NCI-H1105 treated with DMSO at 0.1 percent for 48 hours (cell line): ENCODE results near the gene SLC38A10.
"Not testable (repeated sequence)": the region's sequence is repeated elsewhere in the genome, so short reads cannot be mapped to it uniquely, and the experiment has no call there.

Source experiments
- DNase-seq: peaks from one replicate; lab custom pipeline; 2025; lab: John Stamatoyannopoulos, UW

SLC38A10 gene

DNA sequence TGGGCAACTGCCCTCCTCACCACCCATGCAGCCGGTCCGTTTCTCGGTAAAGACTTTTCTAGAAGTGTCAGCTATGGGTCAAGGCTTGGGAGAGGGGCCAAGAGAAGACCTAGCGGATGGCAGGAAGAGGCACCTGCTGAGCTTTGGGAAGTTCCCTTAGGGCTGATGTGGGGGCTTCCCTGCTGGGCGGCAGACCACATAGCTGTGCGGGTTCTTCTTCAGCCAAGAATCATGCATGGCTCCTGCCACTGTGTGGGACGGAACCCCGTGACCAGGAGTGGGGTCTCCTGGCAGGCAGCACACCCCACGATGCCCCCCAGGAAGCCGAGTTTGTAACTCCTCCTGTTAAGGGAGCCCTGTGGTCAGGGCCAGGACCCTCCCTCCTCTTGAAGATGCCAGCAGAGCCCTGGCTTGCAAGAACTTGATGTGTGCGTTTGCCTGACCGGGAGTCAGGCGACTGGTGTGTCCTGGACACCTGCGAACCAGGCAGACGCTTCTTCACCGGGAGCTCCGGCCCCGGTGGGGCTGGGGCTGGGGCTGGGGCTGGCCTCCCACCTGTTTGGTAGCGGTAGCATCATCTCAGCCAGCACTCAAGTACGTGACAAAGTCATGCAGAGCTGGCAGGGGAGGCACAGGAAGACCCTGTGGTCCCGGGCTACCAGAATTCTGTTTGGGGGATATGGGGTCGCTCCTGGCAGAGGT, 17.7 kb upstream of the SLC38A10 start:
- no peak for DNase-seq

DNA sequence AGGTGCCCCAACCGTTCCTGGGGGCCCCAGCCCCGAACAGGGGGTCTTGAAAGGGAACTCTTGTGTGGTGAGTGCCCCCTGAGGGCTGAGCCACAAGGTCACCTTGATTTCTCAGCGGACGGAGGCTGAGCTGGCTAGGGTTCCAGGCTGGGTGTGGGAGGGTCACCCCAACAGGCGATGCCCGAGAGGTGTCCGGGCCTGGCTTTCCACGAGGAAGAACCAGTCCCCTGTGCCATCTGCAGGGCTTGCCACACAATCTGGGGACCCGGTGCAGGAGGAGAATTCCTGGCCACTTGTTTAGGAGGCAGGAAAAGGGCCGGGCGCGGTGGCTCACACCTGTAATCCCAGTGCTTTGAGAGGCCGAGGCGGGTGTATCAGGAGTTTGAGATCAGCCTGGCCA, 16.8 kb upstream of the SLC38A10 start:
- no peak for DNase-seq

- no peak for DNase-seq
Measured at GRCh38 chr17:81310949-81311550, 15.9 kb upstream of the SLC38A10 start.

DNA sequence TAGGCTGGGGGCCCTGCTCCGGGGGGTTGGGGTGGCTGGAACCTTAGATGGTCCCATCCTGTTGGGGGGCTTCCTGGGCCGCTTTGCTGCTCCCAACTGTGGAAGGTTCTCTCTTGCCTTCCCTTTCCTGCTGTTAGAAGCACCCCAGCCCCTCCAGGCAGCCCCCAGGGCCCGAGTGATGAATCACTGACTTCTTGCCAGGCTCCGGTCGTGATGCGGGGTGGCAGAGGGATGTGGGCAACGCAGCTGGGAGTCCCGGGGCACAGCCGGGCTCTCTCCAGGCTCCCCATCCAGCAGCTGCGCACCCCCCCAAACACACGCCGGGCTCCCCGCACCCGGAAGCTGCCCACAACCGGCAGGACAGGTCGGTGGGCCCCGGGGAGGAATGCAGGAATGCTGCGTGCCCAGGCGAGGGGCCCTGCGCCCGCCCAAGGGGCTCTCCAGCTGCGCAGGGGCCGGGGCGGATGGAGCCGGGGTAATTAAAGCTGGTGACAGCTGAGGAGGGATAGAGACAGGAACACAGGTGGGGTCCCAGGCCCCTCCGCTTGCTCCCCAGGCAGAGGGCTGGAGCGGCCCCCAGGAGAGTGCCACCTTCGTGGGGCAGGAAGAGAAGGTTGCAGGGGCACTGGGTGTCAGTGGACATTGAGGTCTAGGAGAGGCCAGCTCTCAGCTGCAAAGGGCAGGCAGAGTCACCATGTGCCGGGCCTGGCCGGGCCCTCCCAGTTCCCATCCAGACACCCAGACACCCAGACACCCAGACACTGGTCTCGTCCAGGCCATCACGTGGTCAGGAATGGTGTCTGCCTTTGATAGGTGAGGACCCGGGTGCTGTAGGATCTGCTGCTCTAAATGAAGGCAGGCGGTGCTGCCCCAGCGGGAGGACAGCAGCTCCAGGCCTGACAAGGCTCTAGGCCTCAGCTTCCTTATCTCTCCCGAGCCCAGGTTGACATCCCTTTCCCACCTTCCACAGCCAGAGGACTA, 15.0 kb upstream of the SLC38A10 start:
- DNase-seq, result no peak

DNA sequence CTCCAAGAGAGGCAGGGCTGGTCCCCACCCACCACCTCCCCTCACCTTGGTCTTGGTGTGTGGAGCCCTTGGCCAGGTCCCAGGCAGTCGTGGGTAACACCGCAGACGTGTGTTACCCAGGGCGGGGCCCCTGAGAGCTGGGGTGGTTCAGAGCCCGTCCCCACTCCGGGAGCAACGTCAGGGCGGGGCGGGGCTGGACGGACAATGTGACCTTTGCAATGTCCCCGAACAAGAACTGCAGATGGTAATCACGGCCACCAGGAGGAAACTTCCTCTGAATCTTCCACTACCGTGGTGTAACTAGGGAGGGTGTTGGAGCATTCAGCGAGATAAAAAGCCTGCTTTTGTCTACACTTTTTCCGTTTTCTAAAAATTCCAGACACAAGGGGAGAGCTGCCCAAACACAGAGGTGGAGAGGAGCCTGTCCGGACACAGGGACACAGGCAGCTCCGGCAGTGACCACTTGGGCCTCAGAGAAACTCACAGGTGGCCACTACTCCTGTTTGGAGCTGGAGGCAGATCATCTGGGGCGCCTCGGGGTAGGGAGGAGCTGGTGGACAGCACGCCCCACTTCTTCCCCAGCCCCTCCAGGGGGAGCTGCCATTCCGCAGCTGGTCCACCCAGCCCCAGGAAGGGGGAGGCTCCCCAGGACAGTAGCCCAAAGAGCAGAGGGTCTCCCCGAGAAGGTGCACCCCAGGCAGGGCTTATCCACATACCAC, 14.2 kb upstream of the SLC38A10 start:
- DNase-seq, result no peak

- not testable (repeated sequence) for DNase-seq
Measured at GRCh38 chr17:81308784-81309139, 13.7 kb upstream of the SLC38A10 start.

DNA sequence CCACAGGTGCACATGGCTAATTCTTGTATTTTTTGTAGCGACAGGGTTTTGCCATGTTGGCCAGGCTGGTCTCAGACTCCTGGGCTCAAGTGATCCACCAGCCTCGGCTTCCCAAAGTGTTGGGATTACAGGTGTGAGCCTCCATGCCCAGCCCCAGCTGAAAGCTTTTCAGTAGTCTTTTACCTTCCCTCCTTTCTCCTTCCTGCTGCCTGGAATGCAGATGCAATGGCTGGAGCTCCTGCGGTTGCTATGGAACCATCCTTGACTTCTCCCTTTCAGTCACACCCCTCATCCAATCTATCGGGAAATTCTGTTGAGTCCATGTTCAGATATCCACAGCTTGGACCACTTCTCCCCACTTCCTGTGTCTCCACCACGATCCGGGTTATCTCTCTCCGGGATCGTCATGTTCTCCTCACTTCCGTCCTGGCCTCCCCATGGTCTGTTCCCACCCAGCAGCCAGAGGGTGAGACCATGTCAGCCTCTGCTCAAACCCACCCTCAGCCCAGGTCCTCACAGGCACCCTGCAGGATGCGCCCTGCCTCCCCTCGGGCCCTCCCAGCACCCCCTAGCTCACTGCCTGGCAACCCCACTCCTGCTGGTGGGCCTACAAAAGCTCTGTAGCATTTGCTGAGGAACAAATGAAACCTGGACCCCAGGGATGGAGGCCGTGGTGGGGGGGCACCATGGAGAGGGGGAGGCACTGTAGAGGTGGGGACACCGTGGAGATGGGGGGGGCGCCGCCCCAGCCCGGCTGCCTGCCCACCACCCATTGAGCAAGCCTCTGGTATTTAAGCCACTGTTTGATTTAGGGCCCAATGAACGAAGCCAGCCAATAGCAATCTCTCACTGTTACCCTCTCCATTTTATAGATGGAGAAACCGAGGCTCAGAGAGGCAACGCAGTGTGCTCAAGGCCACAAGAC, 12.8 kb upstream of the SLC38A10 start:
- no peak for DNase-seq

DNA sequence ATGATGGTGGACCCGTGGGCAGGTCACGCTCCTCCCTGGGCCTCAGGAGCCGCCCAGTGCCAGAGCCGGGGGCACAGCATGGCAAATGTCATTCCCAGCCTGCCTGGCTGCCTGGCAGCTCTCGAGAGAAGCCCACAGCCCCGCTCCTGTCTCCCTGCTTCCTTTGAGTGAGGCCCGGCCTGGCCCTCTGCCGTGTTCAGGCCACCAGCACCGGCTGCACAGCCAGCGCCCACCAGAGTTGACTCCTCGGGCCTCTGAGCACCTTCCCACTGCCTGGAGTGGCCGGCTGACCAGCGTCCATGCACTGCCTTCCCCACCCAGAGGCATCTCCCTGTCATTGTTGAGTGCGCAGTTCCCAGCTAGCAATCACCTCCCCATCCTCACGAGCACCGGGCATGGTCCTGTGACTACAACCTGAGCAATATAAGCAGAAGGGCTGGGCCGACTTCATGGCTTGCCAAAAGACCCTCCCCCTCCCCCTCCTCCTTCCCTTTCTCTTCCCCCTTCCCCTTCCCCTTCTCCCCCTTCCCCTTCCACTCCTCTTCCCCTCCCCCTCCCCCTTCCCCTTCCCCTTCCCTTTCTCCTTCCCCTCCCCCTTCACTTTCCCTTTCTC, 11.9 kb upstream of the SLC38A10 start:
- no peak for DNase-seq

GRCh38 chr17:81306491-81306890, 11.4 kb upstream of the SLC38A10 start:
- peak; percentile 40 for DNase-seq

- DNase-seq, result no peak
Measured at GRCh38 chr17:81305051-81305630, 10.0 kb upstream of the SLC38A10 start.

DNA sequence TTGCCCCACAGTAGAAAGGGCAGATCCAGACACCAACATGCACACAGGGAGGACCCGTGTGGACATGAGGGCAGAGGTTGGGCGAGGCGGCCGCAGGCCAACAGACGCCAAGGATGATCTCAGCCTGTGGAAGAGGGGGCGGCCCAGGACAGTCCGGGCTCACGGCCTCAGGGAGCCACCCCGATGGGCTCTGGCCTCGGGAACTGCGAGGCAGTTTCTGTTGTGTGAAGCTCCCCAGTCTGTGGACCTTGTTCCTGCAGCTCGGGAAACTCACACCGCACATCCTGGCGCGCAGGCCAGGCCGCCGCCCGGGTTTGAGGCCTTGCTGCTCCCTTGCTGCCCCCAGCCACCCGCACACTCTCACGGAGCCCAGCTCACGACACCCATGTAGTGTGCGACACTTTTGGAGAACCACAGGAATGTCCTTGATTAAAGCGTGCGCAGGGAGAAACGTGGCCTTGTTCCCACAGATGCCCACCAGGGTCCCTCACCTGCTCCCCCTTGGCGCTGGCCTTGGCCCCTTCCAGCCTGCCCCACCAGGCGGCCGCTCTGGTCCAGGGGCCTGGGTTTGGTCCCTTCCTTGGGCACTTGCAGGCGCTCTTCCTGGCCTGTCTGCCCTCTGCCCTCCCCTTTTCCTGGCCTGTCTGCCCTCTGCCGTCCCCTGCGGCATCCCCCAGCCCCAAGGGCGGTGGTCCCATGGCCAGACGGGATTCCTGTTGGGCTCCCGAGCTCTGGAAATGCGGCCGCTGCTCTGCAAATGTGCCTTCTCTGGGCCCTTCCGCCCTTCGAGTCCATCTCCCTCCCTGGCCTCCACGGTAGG, 9.3 kb upstream of the SLC38A10 start:
- no peak for DNase-seq

GRCh38 chr17:81303385-81303784, 8.3 kb upstream of the SLC38A10 start:
- no peak for DNase-seq

DNA sequence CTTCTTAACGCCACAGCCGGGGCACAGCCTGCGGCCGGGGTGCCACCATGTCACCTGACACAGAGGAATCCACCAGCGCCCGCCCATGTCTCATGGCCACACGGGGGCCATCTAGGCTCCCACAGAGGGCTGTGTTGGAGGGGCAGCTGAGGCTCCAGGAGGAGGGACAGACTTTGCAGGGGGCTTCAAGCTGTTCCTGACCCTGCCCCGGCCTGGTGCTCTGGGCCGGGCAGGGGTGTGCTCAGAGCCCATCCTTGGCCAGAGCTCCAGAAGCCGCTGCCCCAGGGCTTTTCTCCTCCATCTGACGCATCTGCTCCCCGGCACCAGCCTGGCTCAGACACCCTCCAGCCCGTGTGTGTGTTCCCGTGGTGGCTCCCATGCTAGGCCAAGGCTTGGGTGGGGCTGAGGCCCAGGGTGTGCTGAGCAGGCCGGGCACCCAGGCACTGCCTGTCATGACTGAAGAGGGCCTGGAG, 7.8 kb upstream of the SLC38A10 start:
- DNase-seq, result no peak

DNA sequence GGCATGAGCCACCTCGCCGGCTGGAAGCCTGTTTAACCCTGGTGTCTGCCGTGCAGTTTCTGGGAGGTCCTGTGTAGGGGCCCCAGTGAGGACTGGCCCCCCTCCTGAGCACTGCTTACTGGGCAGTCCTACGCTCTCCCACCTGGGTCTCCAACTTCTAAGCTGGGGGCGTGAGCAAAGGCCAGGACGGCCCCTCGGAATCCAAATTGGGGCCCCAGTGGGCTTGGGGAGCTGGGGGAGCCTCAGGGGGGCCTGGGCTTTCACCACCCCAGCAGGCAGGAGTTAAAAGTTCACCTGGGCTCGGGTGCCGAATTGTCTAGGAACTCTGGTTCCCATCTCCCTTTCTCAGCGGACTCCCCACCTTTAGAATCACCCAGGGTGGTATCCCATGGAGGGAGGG, 7.2 kb upstream of the SLC38A10 start:
- no peak for DNase-seq

DNA sequence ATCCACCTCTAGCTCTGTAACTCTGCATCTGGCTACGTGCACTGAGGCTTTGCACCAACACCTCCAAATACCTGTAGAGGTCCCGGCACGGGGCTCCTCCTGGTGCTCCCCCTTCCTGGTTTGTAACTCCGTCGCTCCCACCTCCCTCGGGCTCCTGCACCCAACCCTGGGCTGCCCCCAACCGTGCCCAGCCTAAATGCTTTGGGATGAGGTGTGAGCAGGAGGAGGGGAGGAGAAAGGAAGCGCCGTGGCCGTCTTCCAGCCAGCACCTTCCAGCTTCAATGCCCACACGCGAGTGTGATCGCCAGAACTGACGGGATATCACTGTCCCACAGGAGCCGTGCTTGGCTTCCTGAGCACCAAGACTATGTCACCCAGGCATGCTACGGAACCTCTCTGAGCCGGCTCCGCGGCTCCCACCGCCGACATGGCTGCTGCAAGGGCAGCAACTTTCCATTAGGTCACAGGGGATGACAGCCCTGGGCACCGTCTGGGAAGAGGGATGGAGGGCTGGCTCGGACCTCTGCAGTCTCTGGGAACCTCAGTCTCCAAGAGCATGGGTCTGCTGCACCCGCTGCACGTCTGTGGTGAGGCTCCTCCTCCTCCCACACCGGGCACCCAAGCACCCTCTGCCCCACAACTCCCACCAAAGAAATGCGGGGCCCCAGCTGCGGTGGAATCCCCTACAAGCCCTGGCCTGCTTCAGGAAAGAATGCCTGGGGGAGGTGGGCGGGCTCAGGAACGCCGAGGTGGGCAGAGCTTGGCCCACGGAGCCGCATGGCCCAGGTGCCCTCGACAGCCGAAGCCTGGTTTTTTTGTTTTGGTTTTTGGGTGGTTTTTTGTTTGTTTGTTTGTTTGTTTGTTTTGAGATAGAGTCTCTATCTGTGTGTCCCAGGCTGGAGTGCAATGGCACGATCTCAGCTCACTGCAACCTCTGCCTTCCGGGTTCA, 6.4 kb upstream of the SLC38A10 start:
- DNase-seq, result no peak

GRCh38 chr17:81300586-81301155, 5.6 kb upstream of the SLC38A10 start:
- no peak for DNase-seq

DNA sequence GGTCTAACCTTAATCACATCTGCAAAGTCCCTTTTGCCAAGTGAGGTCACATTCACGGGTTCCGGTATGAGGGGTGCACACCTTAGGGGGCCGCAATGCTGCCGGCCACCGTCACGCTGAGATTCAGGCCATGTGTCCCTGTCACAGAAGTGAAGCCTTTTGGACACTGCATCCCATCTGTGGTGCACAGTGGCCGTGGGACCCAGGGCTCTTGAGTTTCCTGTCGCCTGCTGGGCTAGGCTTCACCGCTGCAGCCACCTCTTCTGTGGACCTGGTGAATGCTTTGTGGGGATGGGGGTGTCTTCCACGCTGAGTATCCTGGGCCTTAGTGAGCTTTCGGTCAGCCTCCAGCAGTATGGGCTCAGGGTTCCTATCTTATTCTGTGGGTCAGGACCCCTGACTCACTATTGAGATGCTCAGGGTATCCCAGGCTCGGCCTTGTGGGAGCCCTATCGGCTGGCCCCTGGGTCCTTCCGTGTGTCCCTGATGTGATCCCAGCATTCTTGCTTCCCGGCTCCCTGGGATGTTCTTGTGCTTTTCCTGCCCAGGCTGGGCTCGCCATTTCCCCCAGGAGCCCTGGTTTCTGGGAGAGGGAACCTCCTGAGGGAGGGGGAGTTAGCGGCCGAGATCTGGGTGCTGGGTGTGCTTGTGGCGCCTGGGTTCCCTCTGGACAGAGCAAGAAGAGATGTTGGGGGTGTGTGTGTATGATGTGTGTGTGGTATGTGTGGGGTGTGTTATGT, 4.9 kb upstream of the SLC38A10 start:
- DNase-seq, result no peak
